Measurements from ENCODE around the gene OR11A1. TPM values are rescaled to one million over a fixed set of nuclear protein-coding genes. Genes with fewer than 3 reads are reported as not detected.

The OR11A1 gene
- total RNA-seq, 1 experiment from 2014 or later = not detected

DNA sequence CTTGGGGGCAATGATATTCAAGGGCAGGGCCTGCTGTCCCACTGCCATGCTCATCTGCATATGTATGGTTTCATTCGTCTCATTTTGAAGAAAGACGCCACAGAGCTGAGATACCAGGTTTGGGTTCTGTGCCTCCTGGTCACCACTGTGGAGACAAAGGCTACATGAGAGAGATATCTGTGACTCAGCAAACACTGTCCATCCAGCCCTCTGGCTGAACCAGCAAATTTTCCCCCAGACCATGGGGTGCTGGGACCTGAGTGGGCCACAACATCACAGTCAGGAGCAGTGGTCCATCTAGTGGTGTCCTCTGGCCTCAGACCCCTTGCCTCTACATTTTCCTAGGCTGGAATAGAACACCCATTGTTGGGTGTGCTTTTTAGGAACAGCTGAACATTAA is 30.8 kb upstream of the OR11A1 start, which contains the start of gene MAS1L:
Gene MAS1L (minus strand): TSS at position 297 of the 400 bp plus-strand sequence. CDS start 54 bp downstream, at position 243.
- BruUV-seq (replicated peaks) = no TSS peak
- CTCF ChIA-PET = no interaction called here
- POLR2A ChIA-PET (ENCODE audit: unreplicated experiment) = no interaction called here
- intact Hi-C loops (cut with micrococcal nuclease) = no loop called here
- Histone ChIP-seq H3K9me2 (replicated peaks; ENCODE audit: low read length) (no peaks in the 10 kb centered on the region), H2AFZ (ENCODE audit: low read length) (no peak within 1 kb of the TSS), H3K79me2 (ENCODE audit: low read length) (no peaks in the 10 kb centered on the region), H3K27me3 (ENCODE audit: low read length) (peaks cover 12% of the 10 kb centered on the region; the same call in 1 of the 2 replicates), H3K9ac (ENCODE audit: low read length) (no peak within 1 kb of the TSS), H3K4me3 (ENCODE audit: low read length) (no peak within 1 kb of the TSS), H3K4me1 (ENCODE audit: insufficient read depth, low read length) (no peaks in the 10 kb centered on the region), H3K36me3 (ENCODE audit: low read depth, low read length) (no peaks in the 10 kb centered on the region), H3F3A (ENCODE audit: low read length, unreplicated experiment) (no peaks in the 10 kb centered on the region), H3K27ac (ENCODE audit: low read length) (no peak within 1 kb of the TSS), H4K20me1 (ENCODE audit: low read length) (no peaks in the 10 kb centered on the region), H3K9me3 (ENCODE audit: low read length) (no peaks in the 10 kb centered on the region), H3K4me2 (ENCODE audit: low read length) (no peak within 1 kb of the TSS)
- DNase-seq (no peak), ATAC-seq (no peak)
- TF ChIP-seq, protein P1, sequence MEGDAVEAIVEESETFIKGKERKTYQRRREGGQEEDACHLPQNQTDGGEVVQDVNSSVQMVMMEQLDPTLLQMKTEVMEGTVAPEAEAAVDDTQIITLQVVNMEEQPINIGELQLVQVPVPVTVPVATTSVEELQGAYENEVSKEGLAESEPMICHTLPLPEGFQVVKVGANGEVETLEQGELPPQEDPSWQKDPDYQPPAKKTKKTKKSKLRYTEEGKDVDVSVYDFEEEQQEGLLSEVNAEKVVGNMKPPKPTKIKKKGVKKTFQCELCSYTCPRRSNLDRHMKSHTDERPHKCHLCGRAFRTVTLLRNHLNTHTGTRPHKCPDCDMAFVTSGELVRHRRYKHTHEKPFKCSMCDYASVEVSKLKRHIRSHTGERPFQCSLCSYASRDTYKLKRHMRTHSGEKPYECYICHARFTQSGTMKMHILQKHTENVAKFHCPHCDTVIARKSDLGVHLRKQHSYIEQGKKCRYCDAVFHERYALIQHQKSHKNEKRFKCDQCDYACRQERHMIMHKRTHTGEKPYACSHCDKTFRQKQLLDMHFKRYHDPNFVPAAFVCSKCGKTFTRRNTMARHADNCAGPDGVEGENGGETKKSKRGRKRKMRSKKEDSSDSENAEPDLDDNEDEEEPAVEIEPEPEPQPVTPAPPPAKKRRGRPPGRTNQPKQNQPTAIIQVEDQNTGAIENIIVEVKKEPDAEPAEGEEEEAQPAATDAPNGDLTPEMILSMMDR (conservative IDR thresholded peaks at IDR 0.05; ENCODE audit: low read depth, low read length) = no peak
- TF ChIP-seq EZH2 (IDR thresholded peaks at IDR 0.05; ENCODE audit: low read length, unreplicated experiment) = no peak
- TF ChIP-seq EZH2phosphoT487 (IDR thresholded peaks at IDR 0.05; ENCODE audit: borderline replicate concordance, low read length) = no peak

DNA sequence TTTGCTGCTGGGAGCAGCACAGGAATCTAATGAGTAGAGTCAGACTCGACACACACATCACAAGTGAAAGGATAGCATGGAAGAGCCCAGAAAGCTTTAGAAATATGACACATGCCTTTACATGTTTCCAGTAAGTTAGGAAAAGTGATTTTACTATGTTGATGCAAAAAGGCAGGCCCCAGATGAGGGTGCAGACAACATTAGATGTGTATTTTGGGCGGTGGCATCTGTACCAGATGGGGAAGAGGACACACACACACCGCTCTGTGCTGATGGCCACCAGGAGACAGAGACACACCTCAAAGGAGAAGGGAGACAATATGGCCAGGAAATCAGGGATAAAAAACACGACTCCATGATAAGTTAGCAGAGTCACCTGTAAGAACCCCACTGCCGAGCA is 30.3 kb upstream of the OR11A1 start:
- H3K79me2 ChIP-seq (ENCODE audit: low read length) = no peaks in the 10 kb centered on the region
- ChIA-PET POLR2A (ENCODE audit: unreplicated experiment) (no interaction called here), CTCF (no interaction called here)
- no peaks in the 10 kb centered on the region for H3F3A ChIP-seq (ENCODE audit: low read length, unreplicated experiment)
- no peaks in the 10 kb centered on the region for H3K9me3 ChIP-seq (ENCODE audit: low read length)
- DNase-seq (no peak), ATAC-seq (no peak)
- no peak overlapping the region for H2AFZ ChIP-seq (ENCODE audit: low read length)
- H3K36me3 ChIP-seq (ENCODE audit: low read depth, low read length) = no peaks in the 10 kb centered on the region
- BruUV-seq (replicated peaks) = no TSS peak
- H3K4me3 ChIP-seq (ENCODE audit: low read length) = no peak overlapping the region
- H3K9ac ChIP-seq (ENCODE audit: low read length) = no peak overlapping the region
- H3K27me3 ChIP-seq (ENCODE audit: low read length) = peaks cover 10% of the 10 kb centered on the region; the same call in 1 of the 2 replicates
- intact Hi-C loops (cut with micrococcal nuclease) = no loop called here
- H4K20me1 ChIP-seq (ENCODE audit: low read length) = no peaks in the 10 kb centered on the region
- H3K9me2 ChIP-seq (replicated peaks; ENCODE audit: low read length) = no peaks in the 10 kb centered on the region
- H3K27ac ChIP-seq (ENCODE audit: low read length) = no peak overlapping the region
- no peaks in the 10 kb centered on the region for H3K4me1 ChIP-seq (ENCODE audit: insufficient read depth, low read length)
- no peak overlapping the region for H3K4me2 ChIP-seq (ENCODE audit: low read length)
- no peak for TF ChIP-seq EZH2phosphoT487 (IDR thresholded peaks at IDR 0.05; ENCODE audit: borderline replicate concordance, low read length)
- TF ChIP-seq, protein P1 (conservative IDR thresholded peaks at IDR 0.05; ENCODE audit: low read depth, low read length) = no peak
- no peak for TF ChIP-seq EZH2 (IDR thresholded peaks at IDR 0.05; ENCODE audit: low read length, unreplicated experiment)

DNA sequence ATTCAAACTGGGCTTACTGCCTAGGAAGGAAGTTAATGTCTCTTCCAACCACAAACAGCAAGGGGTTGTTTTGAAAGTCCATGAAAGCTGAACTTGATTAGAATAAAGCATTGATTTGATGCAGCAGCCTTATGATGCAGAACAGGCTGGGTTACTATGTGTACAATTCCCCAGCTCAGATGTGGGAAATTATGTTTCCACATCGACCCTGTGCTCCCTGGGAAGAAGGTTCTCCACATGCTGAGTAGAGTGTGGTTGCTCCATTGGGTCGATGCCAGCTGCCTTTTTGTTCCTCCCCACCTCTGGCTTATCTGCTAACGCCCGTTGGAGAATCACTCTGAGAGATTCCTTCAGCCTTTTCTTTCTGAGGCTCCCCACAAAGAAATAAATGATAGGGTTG is 29.7 kb upstream of the OR11A1 start:
- CTCF ChIA-PET = no interaction called here

More for the DNA sequence above, 29.7 kb upstream of the OR11A1 start:
- ATAC-seq (no peak), DNase-seq (no peak)
- H3K9me2 ChIP-seq (replicated peaks; ENCODE audit: low read length) = no peaks in the 10 kb centered on the region
- no peaks in the 10 kb centered on the region for H3F3A ChIP-seq (ENCODE audit: low read length, unreplicated experiment)
- H3K27ac ChIP-seq (ENCODE audit: low read length) = no peak overlapping the region
- H3K4me1 ChIP-seq (ENCODE audit: insufficient read depth, low read length) = no peaks in the 10 kb centered on the region
- no peaks in the 10 kb centered on the region for H3K36me3 ChIP-seq (ENCODE audit: low read depth, low read length)
- no peak overlapping the region for H3K4me2 ChIP-seq (ENCODE audit: low read length)
- H3K4me3 ChIP-seq (ENCODE audit: low read length) = no peak overlapping the region
- no peaks in the 10 kb centered on the region for H3K9me3 ChIP-seq (ENCODE audit: low read length)
- H3K27me3 ChIP-seq (ENCODE audit: low read length) = peaks cover 10% of the 10 kb centered on the region; the same call in 1 of the 2 replicates
- H3K79me2 ChIP-seq (ENCODE audit: low read length) = no peaks in the 10 kb centered on the region
- H2AFZ ChIP-seq (ENCODE audit: low read length) = no peak overlapping the region
- no peak overlapping the region for H3K9ac ChIP-seq (ENCODE audit: low read length)
- intact Hi-C loops (cut with micrococcal nuclease) = no loop called here
- TF ChIP-seq, protein P1 (conservative IDR thresholded peaks at IDR 0.05; ENCODE audit: low read depth, low read length) = no peak
- TF ChIP-seq EZH2 (IDR thresholded peaks at IDR 0.05; ENCODE audit: low read length, unreplicated experiment) (no peak), EZH2phosphoT487 (IDR thresholded peaks at IDR 0.05; ENCODE audit: borderline replicate concordance, low read length) (no peak)
- no TSS peak for BruUV-seq (replicated peaks)
- POLR2A ChIA-PET (ENCODE audit: unreplicated experiment) = no interaction called here
- no peaks in the 10 kb centered on the region for H4K20me1 ChIP-seq (ENCODE audit: low read length)

All from PC-3 (cell line).